Measurements from ENCODE around the gene GLDC.

Gene GLDC

GRCh38 chr9:6616951-6617602, 28.5 kb downstream of the GLDC start:
- no peak for DNase-seq

GRCh38 chr9:6614489-6614888, 31.0 kb downstream of the GLDC start:
- no peak for DNase-seq

GRCh38 chr9:6611865-6612264, 33.7 kb downstream of the GLDC start:
- no peak for DNase-seq

- no peak for DNase-seq
Measured at GRCh38 chr9:6610073-6610472, 35.5 kb downstream of the GLDC start.

- no peak for DNase-seq
Measured at GRCh38 chr9:6609497-6610016, 36.0 kb downstream of the GLDC start.

- DNase-seq: no peak
Measured at GRCh38 chr9:6605202-6605601, 40.3 kb downstream of the GLDC start.

- no peak for DNase-seq
Measured at GRCh38 chr9:6600426-6600825, 45.1 kb downstream of the GLDC start.

GRCh38 chr9:6600006-6600405, 45.5 kb downstream of the GLDC start:
- DNase-seq: no peak

- no peak for DNase-seq
Measured at GRCh38 chr9:6598249-6598725, 47.2 kb downstream of the GLDC start.

GRCh38 chr9:6592791-6593190, 52.7 kb downstream of the GLDC start:
- DNase-seq: no peak

- DNase-seq: no peak
Measured at GRCh38 chr9:6592231-6592630, 53.3 kb downstream of the GLDC start.

- DNase-seq: no peak
Measured at GRCh38 chr9:6590772-6591384, 54.7 kb downstream of the GLDC start.

- DNase-seq: no peak
Measured at GRCh38 chr9:6590334-6590733, 55.2 kb downstream of the GLDC start.

- no peak for DNase-seq
Measured at GRCh38 chr9:6584881-6585597, 60.5 kb downstream of the GLDC start.

GRCh38 chr9:6581253-6581652, 64.3 kb downstream of the GLDC start:
- no peak for DNase-seq

GRCh38 chr9:6579613-6580012, 65.9 kb downstream of the GLDC start:
- DNase-seq: no peak

- DNase-seq: no peak
Measured at GRCh38 chr9:6576987-6577386, 68.5 kb downstream of the GLDC start.

GRCh38 chr9:6575324-6576034, 70.0 kb downstream of the GLDC start:
- DNase-seq: no peak

- no peak for DNase-seq
Measured at GRCh38 chr9:6567140-6567591, 78.4 kb downstream of the GLDC start.

- no peak for DNase-seq
Measured at GRCh38 chr9:6566409-6567139, 79.0 kb downstream of the GLDC start.

GRCh38 chr9:6565312-6565711, 80.2 kb downstream of the GLDC start:
- no peak for DNase-seq

- no peak for DNase-seq
Measured at GRCh38 chr9:6564868-6565267, 80.7 kb downstream of the GLDC start.
